ENCODE results near the gene LYVE1. TPM values are rescaled to one million over a fixed set of nuclear protein-coding genes. Genes with fewer than 3 reads are reported as not detected.

Gene LYVE1
- total RNA-seq, 6 experiments from 2014 or later: 9.3 to 60.8 (median 28.3) TPM

- Histone ChIP-seq H3K4me3 (no peak overlapping the region), H3K27ac (peak overlapping the region in 2 of 3 donors; percentile 5 to 67), H3K27me3 (no peaks in the 10 kb centered on the region), H3K4me1 (no peaks in the 10 kb centered on the region), H3K36me3 (no peaks in the 10 kb centered on the region), H3K9me3 (no peaks in the 10 kb centered on the region)
- intact Hi-C loops (cut with DNase I): no loop called here
- 43% methylated on average over 2 of the region's 6 CpGs for WGBS (ENCODE audit: insufficient coverage, low coverage, low lambda C conversion rate, missing lambda C conversion rate)
- ATAC-seq: peak; percentile 31 to 51 (median 38)
- no peak for TF ChIP-seq POLR2A (IDR thresholded peaks at IDR 0.05)
- TF ChIP-seq, protein P1, sequence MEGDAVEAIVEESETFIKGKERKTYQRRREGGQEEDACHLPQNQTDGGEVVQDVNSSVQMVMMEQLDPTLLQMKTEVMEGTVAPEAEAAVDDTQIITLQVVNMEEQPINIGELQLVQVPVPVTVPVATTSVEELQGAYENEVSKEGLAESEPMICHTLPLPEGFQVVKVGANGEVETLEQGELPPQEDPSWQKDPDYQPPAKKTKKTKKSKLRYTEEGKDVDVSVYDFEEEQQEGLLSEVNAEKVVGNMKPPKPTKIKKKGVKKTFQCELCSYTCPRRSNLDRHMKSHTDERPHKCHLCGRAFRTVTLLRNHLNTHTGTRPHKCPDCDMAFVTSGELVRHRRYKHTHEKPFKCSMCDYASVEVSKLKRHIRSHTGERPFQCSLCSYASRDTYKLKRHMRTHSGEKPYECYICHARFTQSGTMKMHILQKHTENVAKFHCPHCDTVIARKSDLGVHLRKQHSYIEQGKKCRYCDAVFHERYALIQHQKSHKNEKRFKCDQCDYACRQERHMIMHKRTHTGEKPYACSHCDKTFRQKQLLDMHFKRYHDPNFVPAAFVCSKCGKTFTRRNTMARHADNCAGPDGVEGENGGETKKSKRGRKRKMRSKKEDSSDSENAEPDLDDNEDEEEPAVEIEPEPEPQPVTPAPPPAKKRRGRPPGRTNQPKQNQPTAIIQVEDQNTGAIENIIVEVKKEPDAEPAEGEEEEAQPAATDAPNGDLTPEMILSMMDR (IDR thresholded peaks at IDR 0.05): no peak
- no peak for DNase-seq
These were observed 39.1 kb upstream of the LYVE1 start for GRCh38 chr11:10607462-10608132.

GRCh38 chr11:10606536-10607208 is 38.2 kb upstream of the LYVE1 start:
- TF ChIP-seq, protein P1 (IDR thresholded peaks at IDR 0.05): no peak
- no peak for TF ChIP-seq POLR2A (IDR thresholded peaks at IDR 0.05)
- intact Hi-C loops (cut with DNase I): no loop called here
- Histone ChIP-seq H3K9me3 (no peaks in the 10 kb centered on the region), H3K36me3 (no peaks in the 10 kb centered on the region), H3K27ac (peak overlapping the region; percentile 16 to 67 (median 24)), H3K4me3 (no peak overlapping the region), H3K27me3 (no peaks in the 10 kb centered on the region), H3K4me1 (no peaks in the 10 kb centered on the region)
- whole genome bisulfite sequencing (ENCODE audit: insufficient coverage, low coverage, low lambda C conversion rate, missing lambda C conversion rate): 40% methylated on average over 6 of the region's 6 CpGs
- DNase-seq (no peak), ATAC-seq (peak; percentile 34 to 55 (median 43))

GRCh38 chr11:10605941-10606381 is 37.5 kb upstream of the LYVE1 start:
- peak overlapping the region; percentile 16 to 67 (median 29) for H3K27ac ChIP-seq
- no peaks in the 10 kb centered on the region for H3K9me3 ChIP-seq
- 40% methylated on average over 6 of the region's 6 CpGs for WGBS (ENCODE audit: insufficient coverage, low coverage, low lambda C conversion rate, missing lambda C conversion rate)
- no peaks in the 10 kb centered on the region for H3K4me1 ChIP-seq
- H3K27me3 ChIP-seq: no peaks in the 10 kb centered on the region
- intact Hi-C loops (cut with DNase I): no loop called here
- TF ChIP-seq, protein P1 (IDR thresholded peaks at IDR 0.05): no peak
- TF ChIP-seq POLR2A (IDR thresholded peaks at IDR 0.05): no peak
- DNase-seq (peak in 2 of 3 donors; percentile 70 to 75), ATAC-seq (peak; percentile 67 to 72 (median 70))
- no peaks in the 10 kb centered on the region for H3K36me3 ChIP-seq
- peak overlapping the region in 1 of 3 donors; percentile 15 for H3K4me3 ChIP-seq

- Histone ChIP-seq H3K4me1 (no peaks in the 10 kb centered on the region), H3K27ac (no peak overlapping the region), H3K9me3 (no peaks in the 10 kb centered on the region), H3K36me3 (no peaks in the 10 kb centered on the region), H3K4me3 (no peak overlapping the region), H3K27me3 (no peaks in the 10 kb centered on the region)
- TF ChIP-seq POLR2A (IDR thresholded peaks at IDR 0.05): no peak
- TF ChIP-seq, protein P1 (IDR thresholded peaks at IDR 0.05): no peak
- intact Hi-C loops (cut with DNase I): no loop called here
- WGBS (ENCODE audit: insufficient coverage, low coverage, low lambda C conversion rate, missing lambda C conversion rate): 51% methylated on average over 3 of the region's 3 CpGs
- DNase-seq: no peak
- ATAC-seq: no peak
These were observed 36.3 kb upstream of the LYVE1 start for GRCh38 chr11:10604798-10605197.
